H1 (cell line): Measurements from ENCODE around the gene TRIM4. TPM values are rescaled to one million over a fixed set of nuclear protein-coding genes. Genes with fewer than 3 reads are reported as not detected.

Experiments used
- CTCF ChIA-PET: fragments of 300-600 bp; sonication (Branson Sonifier 250); formaldehyde crosslinking; loops from one replicate; lab custom pipeline; 2021; ENCODE audit not compliant: partially characterized antibody; lab: Charles Lee
- POLR2A ChIA-PET: fragments of 300-600 bp; sonication (Branson Sonifier 250); formaldehyde crosslinking; loops from one replicate; lab custom pipeline; 2021; ENCODE audit warnings: inconsistent platforms; ENCODE audit not compliant: partially characterized antibody; lab: Charles Lee
- DNase-seq, 2 experiments: peaks; one replicate each; pipeline versions ENCODE4 v3.0.0 to v3.0.0-alpha.2; 2010 to 2022; ENCODE audit warnings: low spot score in 2 of 2, low read depth in 1 of 2, mixed read lengths in 1 of 2
- FAIRE-seq: peaks from 2 replicates; lab custom pipeline; 2011; peaks lifted over from hg19 to GRCh38; lab: Jason Lieb, UNC
- H2AFZ ChIP-seq: 2 replicates; pipeline ENCODE4 v1.8.1; 2012; ENCODE audit warnings: low read length, inconsistent platforms
- H2AK5ac ChIP-seq: 2 replicates; pipeline ENCODE4 v1.6.1; 2013; ENCODE audit warnings: low read depth, low read length
- H2BK120ac ChIP-seq: replicated peaks from 2 replicates; pipeline ENCODE3; 2013; ENCODE audit warnings: low read depth, low read length, inconsistent platforms
- H2BK12ac ChIP-seq: 2 replicates; pipeline ENCODE4 v1.6.1; 2013; ENCODE audit warnings: low read depth, low read length
- H2BK15ac ChIP-seq: 2 replicates; pipeline ENCODE4 v1.6.1; 2013; ENCODE audit warnings: low read length
- H2BK20ac ChIP-seq: 2 replicates; pipeline ENCODE4 v1.6.1; 2013; ENCODE audit warnings: low read length
- H2BK5ac ChIP-seq: 2 replicates; pipeline ENCODE4 v1.6.1; 2013; ENCODE audit warnings: low read depth, low read length
- H3K14ac ChIP-seq: 2 replicates; pipeline ENCODE4 v1.6.1; 2013; ENCODE audit warnings: inconsistent platforms; ENCODE audit not compliant: insufficient read length
- H3K18ac ChIP-seq: 2 replicates; pipeline ENCODE4 v1.6.1; 2013; ENCODE audit warnings: low read length; ENCODE audit errors: extremely low read depth
- H3K23ac ChIP-seq: 2 replicates; pipeline ENCODE4 v1.6.1; 2013; ENCODE audit warnings: inconsistent platforms; ENCODE audit not compliant: insufficient read length
- H3K23me2 ChIP-seq: 2 replicates; pipeline ENCODE4 v1.6.1; 2013; ENCODE audit warnings: low read depth, low read length
- H3K27ac ChIP-seq: 2 replicates; pipeline ENCODE4 v1.6.1; 2011; ENCODE audit warnings: low read depth, low read length, inconsistent platforms
- H3K27me3 ChIP-seq, 4 experiments: replicated peaks in 1 of 4; 1 replicate in 1 of 4; 2 replicates in 3 of 4; pipeline versions ENCODE4 v1.6.1 to v1.8.1; 2011 to 2013; ENCODE audit warnings: low read length in 3 of 4, mild to moderate bottlenecking in 3 of 4, inconsistent platforms in 2 of 4, mixed read lengths in 2 of 4, moderate library complexity in 1 of 4; ENCODE audit not compliant: control insufficient read depth in 3 of 4, insufficient read depth in 3 of 4; ENCODE audit errors: extremely low read depth in 1 of 4
- H3K36me3 ChIP-seq, 4 experiments: 2 replicates each; pipeline versions ENCODE4 v1.6.1 to v1.8.1; 2011 to 2013; ENCODE audit warnings: mild to moderate bottlenecking in 4 of 4, low read length in 3 of 4, moderate library complexity in 2 of 4, control low read depth in 1 of 4, inconsistent platforms in 1 of 4; ENCODE audit not compliant: insufficient read depth in 4 of 4, control insufficient read depth in 2 of 4
- H3K4ac ChIP-seq: replicated peaks from 2 replicates; pipeline ENCODE3; 2013; ENCODE audit warnings: low read length, low read depth, mixed read lengths, inconsistent platforms; ENCODE audit not compliant: insufficient read length
- H3K4me1 ChIP-seq, 4 experiments: replicated peaks in 1 of 4; 1 replicate in 1 of 4; 2 replicates in 3 of 4; pipeline versions ENCODE4 v1.6.1 to v1.8.1; 2011 to 2013; ENCODE audit warnings: low read length in 3 of 4, inconsistent platforms in 2 of 4, mixed read lengths in 1 of 4; ENCODE audit not compliant: insufficient read depth in 4 of 4, control insufficient read depth in 3 of 4
- H3K4me2 ChIP-seq, 2 experiments: 2 replicates each; pipeline versions ENCODE4 v1.6.1 to v1.8.1; 2011 to 2013; ENCODE audit warnings: low read depth in 2 of 2, low read length in 2 of 2, control low read depth in 1 of 2, inconsistent platforms in 1 of 2, mild to moderate bottlenecking in 1 of 2; ENCODE audit not compliant: insufficient read depth in 1 of 2
- H3K4me3 ChIP-seq, 4 experiments: fragments of 200-600, 300-600 bp in 1 of 4; sonication (generic), shearing (Covaris generic), sonication (Bioruptor Twin) in 1 of 4; 2 replicates each; pipeline versions ENCODE4 v1.5.1 to v1.8.1; 2011 to 2016; ENCODE audit warnings: low read length in 4 of 4, low read depth in 3 of 4, control low read depth in 2 of 4, inconsistent platforms in 2 of 4, mild to moderate bottlenecking in 2 of 4, mixed read lengths in 1 of 4, moderate library complexity in 1 of 4; ENCODE audit not compliant: insufficient read depth in 2 of 4; ENCODE audit errors: extremely low read depth in 1 of 4
- H3K56ac ChIP-seq: replicated peaks from 2 replicates; pipeline ENCODE3; 2013; ENCODE audit warnings: low read depth, mild to moderate bottlenecking, mixed read lengths, low read length, inconsistent platforms; ENCODE audit not compliant: insufficient read length
- H3K79me1 ChIP-seq: 2 replicates; pipeline ENCODE4 v1.6.1; 2013; ENCODE audit warnings: low read depth, low read length, control low read depth
- H3K79me2 ChIP-seq, 2 experiments: 2 replicates each; pipeline versions ENCODE4 v1.6.1 to v1.8.1; 2012 to 2013; ENCODE audit warnings: low read length in 2 of 2, mild to moderate bottlenecking in 2 of 2, inconsistent platforms in 1 of 2; ENCODE audit not compliant: insufficient read depth in 2 of 2, control insufficient read depth in 1 of 2
- H3K9ac ChIP-seq, 4 experiments: replicated peaks in 1 of 4; 1 replicate in 1 of 4; 2 replicates in 3 of 4; pipeline versions ENCODE4 v1.6.1 to v1.8.1; 2011 to 2013; ENCODE audit warnings: low read depth in 3 of 4, low read length in 3 of 4, control low read depth in 2 of 4, mild to moderate bottlenecking in 2 of 4, moderate library complexity in 2 of 4, inconsistent platforms in 1 of 4; ENCODE audit errors: extremely low read depth in 1 of 4
- H3K9me3 ChIP-seq, 2 experiments: 2 replicates each; pipeline versions ENCODE4 v1.6.1 to v1.8.1; 2012 to 2013; ENCODE audit warnings: mild to moderate bottlenecking in 2 of 2, moderate library complexity in 2 of 2, control low read depth in 1 of 2, inconsistent platforms in 1 of 2, low read depth in 1 of 2, low read length in 1 of 2, mixed read lengths in 1 of 2; ENCODE audit not compliant: insufficient read depth in 2 of 2
- H4K20me1 ChIP-seq, 2 experiments: replicated peaks in 1 of 2; 2 replicates each; pipeline versions ENCODE3 to v1.8.1; 2011 to 2013; ENCODE audit warnings: inconsistent platforms in 2 of 2, low read length in 2 of 2, mild to moderate bottlenecking in 1 of 2; ENCODE audit not compliant: insufficient read depth in 2 of 2, control insufficient read depth in 1 of 2
- H4K5ac ChIP-seq: 2 replicates; pipeline ENCODE4 v1.6.1; 2013; ENCODE audit warnings: low read length, low read depth, mixed read lengths, inconsistent platforms; ENCODE audit not compliant: insufficient read length
- H4K8ac ChIP-seq: 2 replicates; pipeline ENCODE4 v1.8.0; 2013; ENCODE audit warnings: mild to moderate bottlenecking, moderate library complexity, low read length, inconsistent platforms; ENCODE audit not compliant: insufficient read depth; ENCODE audit errors: extremely low read depth
- H4K91ac ChIP-seq: replicated peaks from 2 replicates; pipeline ENCODE3; 2013; ENCODE audit warnings: low read length, mixed read lengths, inconsistent platforms; ENCODE audit not compliant: insufficient read length
- ASH2L ChIP-seq: fragments of 200-600, 300-600 bp; sonication (generic); IDR thresholded peaks from one replicate; pipeline ENCODE4 v1.7.1; 2017; ENCODE audit warnings: low read length
- BACH1 ChIP-seq: IDR thresholded peaks from 2 replicates; pipeline ENCODE4 v1.6.1; 2012; ENCODE audit warnings: low read length, improper control_type of control experiment
- BRCA1 ChIP-seq: IDR thresholded peaks from 2 replicates; pipeline ENCODE4 v1.6.1; 2012; ENCODE audit warnings: low read depth, low read length, improper control_type of control experiment
- CBX5 ChIP-seq: fragments of 300-800, 300-1000 bp; sonication (generic); IDR thresholded peaks from 2 replicates; pipeline ENCODE4 v1.7.1; 2016; ENCODE audit warnings: antibody characterized with exemption, low read length, low read depth
- CBX8 ChIP-seq: fragments of 300-800, 300-1000 bp; sonication (generic); IDR thresholded peaks from 2 replicates; pipeline ENCODE4 v1.7.1; 2016; ENCODE audit warnings: low read depth, low read length, borderline replicate concordance
- CHD2 ChIP-seq: IDR thresholded peaks from 2 replicates; pipeline ENCODE4 v1.6.1; 2012; ENCODE audit warnings: low read length, improper control_type of control experiment
- CTBP2 ChIP-seq: IDR thresholded peaks from 2 replicates; pipeline ENCODE4 v1.7.0; 2011; ENCODE audit warnings: borderline replicate concordance, mild to moderate bottlenecking, moderate library complexity, mixed read lengths, low read length; ENCODE audit not compliant: insufficient read depth, insufficient read length
- HDAC2 ChIP-seq, 2 experiments: fragments of 300-600 bp in 1 of 2; sonication (generic) in 1 of 2; IDR thresholded peaks; 2 replicates each; pipeline ENCODE4 v1.6.1; 2011 to 2012; ENCODE audit warnings: low read depth in 2 of 2, low read length in 2 of 2, mild to moderate bottlenecking in 2 of 2, moderate library complexity in 2 of 2, borderline replicate concordance in 1 of 2, inconsistent platforms in 1 of 2
- KDM5A ChIP-seq: fragments of 200-600 bp; IDR thresholded peaks from 2 replicates; pipeline ENCODE4 v1.7.1; 2012; ENCODE audit warnings: mild to moderate bottlenecking, low read length, inconsistent platforms, mixed read lengths
- RAD21 ChIP-seq, 2 experiments: IDR thresholded peaks in 1 of 2; conservative IDR thresholded peaks in 1 of 2; 2 replicates each; pipeline ENCODE4 v1.6.1; 2011; ENCODE audit warnings: low read depth in 2 of 2, low read length in 2 of 2, improper control_type of control experiment in 1 of 2, inconsistent platforms in 1 of 2, mild to moderate bottlenecking in 1 of 2, moderate library complexity in 1 of 2
- SAP30 ChIP-seq: fragments of 300-600 bp; sonication (generic); IDR thresholded peaks from 2 replicates; pipeline ENCODE4 v1.7.1; 2012; ENCODE audit warnings: low read length, moderate library complexity, mild to moderate bottlenecking, inconsistent platforms; ENCODE audit not compliant: insufficient read depth, insufficient replicate concordance
- SP1 ChIP-seq: IDR thresholded peaks from 2 replicates; pipeline ENCODE4 v1.6.1; 2011; ENCODE audit warnings: low read depth, low read length
- SP2 ChIP-seq: IDR thresholded peaks from 2 replicates; pipeline ENCODE4 v1.6.1; 2012; ENCODE audit warnings: mild to moderate bottlenecking, low read length, inconsistent platforms
- polyA plus RNA-seq, 7 experiments: library from polyadenylated mRNA; depleted of rRNA in 3 of 7; stranded (reverse) in 5 of 7; unstranded in 2 of 7; fragments of >200 nt in 5 of 7; fragments of 200-250 nt in 2 of 7; gene quantifications; 1 replicate in 5 of 7; 2 replicates in 1 of 7; 4 replicates in 1 of 7; pipeline versions ENCODE4 v1.2.1 to v1.2.3, GENCODE V29; 2011 to 2013; ENCODE audit warnings: missing spikeins in 2 of 7, mixed read lengths in 2 of 7
- total RNA-seq: library from RNA; stranded (reverse); fragmentation: NEBNext Ultra II Directional; extraction: Animal tissue kit (Norgen Biotek cat#: 25700); gene quantifications from 2 replicates; pipeline ENCODE4 v1.2.1, GENCODE V29; 2021

The TRIM4 gene
- total and polyA plus RNA-seq, 2 of the 8 experiments (the other 6 are each of a cell fraction or from before 2014, with no cell fraction given) = 0.03 to 7.3 TPM

DNA sequence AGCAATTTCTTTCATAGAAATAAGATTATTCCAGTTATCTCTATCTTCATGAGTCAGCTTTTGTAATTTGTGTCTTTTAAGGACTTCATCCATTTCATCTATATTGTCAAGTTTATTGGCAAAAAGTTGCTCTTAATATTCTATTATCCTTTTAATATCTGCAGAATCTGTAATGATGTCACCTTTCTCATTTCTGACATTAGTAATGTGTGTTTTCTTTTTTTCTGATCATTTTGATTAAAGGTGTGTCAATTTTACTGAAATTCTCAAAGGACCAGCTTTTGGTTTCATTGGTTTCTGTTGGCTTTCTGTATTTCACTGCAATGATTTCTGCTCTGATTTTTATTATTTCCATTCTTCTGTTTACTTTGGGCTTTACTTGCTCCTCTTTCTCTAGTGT lies 24.6 kb downstream of the TRIM4 start:
- H3K27ac ChIP-seq = no peak overlapping the region
- no peak overlapping the region for H3K56ac ChIP-seq
- H4K5ac ChIP-seq = no peak overlapping the region
- H3K4ac ChIP-seq = no peak overlapping the region
- no peak overlapping the region for H2AK5ac ChIP-seq
- 0 out of 4 replicates have a peak, but pooled peaks cover 0 to under 1% of the 10 kb centered on the region in 2 experiments for H3K9me3 ChIP-seq
- ChIA-PET CTCF (interaction anchor here (1.3 kb wide), 2 partner anchors 14 to 33 kb away, joined by 3 read pairs; no protein-coding TSS in a partner anchor), POLR2A (no interaction called here)
- no peaks in the 10 kb centered on the region for H3K27me3 ChIP-seq
- no peaks in the 10 kb centered on the region for H3K4me1 ChIP-seq
- no peak overlapping the region for H2BK15ac ChIP-seq
- no peak overlapping the region for H2BK120ac ChIP-seq
- no peaks in the 10 kb centered on the region for H4K20me1 ChIP-seq
- no peaks in the 10 kb centered on the region for H3K36me3 ChIP-seq
- H3K79me2 ChIP-seq = no peaks in the 10 kb centered on the region
- H2BK5ac ChIP-seq = no peak overlapping the region
- H3K9ac ChIP-seq = no peak overlapping the region
- H3K4me3 ChIP-seq = no peak overlapping the region
- FAIRE-seq (no peak), DNase-seq (no peak)
- H4K8ac ChIP-seq = no peak overlapping the region
- no peak overlapping the region for H4K91ac ChIP-seq
- H3K14ac ChIP-seq = no peak overlapping the region
- no peak overlapping the region for H3K4me2 ChIP-seq
- no peak overlapping the region for H3K23ac ChIP-seq
- H3K79me1 ChIP-seq = no peaks in the 10 kb centered on the region
- H2BK12ac ChIP-seq = no peak overlapping the region
- H2AFZ ChIP-seq = no peak overlapping the region
- no peak overlapping the region for H3K18ac ChIP-seq
- no peak overlapping the region for H2BK20ac ChIP-seq
- H3K23me2 ChIP-seq = no peaks in the 10 kb centered on the region
- no peak for TF ChIP-seq CBX5
- TF ChIP-seq SAP30 = no peak
- no peak for TF ChIP-seq ASH2L
- TF ChIP-seq CTBP2 = no peak
- no peak for TF ChIP-seq BRCA1
- no peak for TF ChIP-seq HDAC2 (IDR thresholded peaks at IDR 0.05; ENCODE audit: borderline replicate concordance in 1 of 2, low read depth in 2 of 2, low read length in 2 of 2)
- TF ChIP-seq KDM5A = no peak
- TF ChIP-seq SP2 = no peak
- no peak for TF ChIP-seq RAD21 (IDR thresholded peaks at IDR 0.05 in 1 of 2, conservative IDR thresholded peaks at IDR 0.05 in 1 of 2; ENCODE audit: low read depth in 2 of 2, low read length in 2 of 2)
- no peak for TF ChIP-seq CHD2
- TF ChIP-seq BACH1 = no peak
- TF ChIP-seq SP1 = no peak
- TF ChIP-seq CBX8 = no peak
